22Rv1 (cell line): Measurements from ENCODE around the gene SHISA5.

Experiments used
- H3K27ac ChIP-seq: fragments of 450-650 bp; 2 replicates; pipeline ENCODE4 v1.5.1; 2017
- ZFX ChIP-seq: fragments of 450-650 bp; IDR thresholded peaks from 2 replicates; pipeline ENCODE4 v1.6.1; 2017; ENCODE audit warnings: antibody characterized with exemption, borderline replicate concordance
- TF ChIP-seq, protein P1 (sequence below): fragments of 450-650 bp; IDR thresholded peaks from 2 replicates; pipeline ENCODE4 v1.5.1; 2017; ENCODE audit warnings: mild to moderate bottlenecking

The SHISA5 gene

DNA sequence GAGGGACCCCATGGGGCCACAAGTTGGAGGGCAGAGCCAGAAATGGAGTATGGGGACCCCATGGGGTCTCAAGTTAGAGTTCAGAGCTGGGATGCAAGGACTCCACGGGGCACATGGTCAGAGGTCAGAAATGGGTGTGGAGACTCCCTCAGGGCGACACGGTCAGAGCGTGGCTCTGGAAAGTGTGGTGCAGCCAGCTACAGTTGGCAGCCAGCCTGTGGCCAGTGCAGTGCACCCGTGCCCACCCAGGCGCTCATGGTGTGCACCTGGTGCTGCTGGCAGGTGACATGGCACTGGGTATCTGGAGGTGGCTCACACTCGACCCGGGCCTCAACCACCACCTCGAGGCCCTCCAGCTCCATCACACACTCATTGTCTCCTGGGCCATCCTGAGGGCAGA lies 85.3 kb downstream of the SHISA5 start:
- TF ChIP-seq ZFX, result no peak
- TF ChIP-seq, protein P1, sequence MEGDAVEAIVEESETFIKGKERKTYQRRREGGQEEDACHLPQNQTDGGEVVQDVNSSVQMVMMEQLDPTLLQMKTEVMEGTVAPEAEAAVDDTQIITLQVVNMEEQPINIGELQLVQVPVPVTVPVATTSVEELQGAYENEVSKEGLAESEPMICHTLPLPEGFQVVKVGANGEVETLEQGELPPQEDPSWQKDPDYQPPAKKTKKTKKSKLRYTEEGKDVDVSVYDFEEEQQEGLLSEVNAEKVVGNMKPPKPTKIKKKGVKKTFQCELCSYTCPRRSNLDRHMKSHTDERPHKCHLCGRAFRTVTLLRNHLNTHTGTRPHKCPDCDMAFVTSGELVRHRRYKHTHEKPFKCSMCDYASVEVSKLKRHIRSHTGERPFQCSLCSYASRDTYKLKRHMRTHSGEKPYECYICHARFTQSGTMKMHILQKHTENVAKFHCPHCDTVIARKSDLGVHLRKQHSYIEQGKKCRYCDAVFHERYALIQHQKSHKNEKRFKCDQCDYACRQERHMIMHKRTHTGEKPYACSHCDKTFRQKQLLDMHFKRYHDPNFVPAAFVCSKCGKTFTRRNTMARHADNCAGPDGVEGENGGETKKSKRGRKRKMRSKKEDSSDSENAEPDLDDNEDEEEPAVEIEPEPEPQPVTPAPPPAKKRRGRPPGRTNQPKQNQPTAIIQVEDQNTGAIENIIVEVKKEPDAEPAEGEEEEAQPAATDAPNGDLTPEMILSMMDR, result no peak
- H3K27ac ChIP-seq, result no peak overlapping the region

DNA sequence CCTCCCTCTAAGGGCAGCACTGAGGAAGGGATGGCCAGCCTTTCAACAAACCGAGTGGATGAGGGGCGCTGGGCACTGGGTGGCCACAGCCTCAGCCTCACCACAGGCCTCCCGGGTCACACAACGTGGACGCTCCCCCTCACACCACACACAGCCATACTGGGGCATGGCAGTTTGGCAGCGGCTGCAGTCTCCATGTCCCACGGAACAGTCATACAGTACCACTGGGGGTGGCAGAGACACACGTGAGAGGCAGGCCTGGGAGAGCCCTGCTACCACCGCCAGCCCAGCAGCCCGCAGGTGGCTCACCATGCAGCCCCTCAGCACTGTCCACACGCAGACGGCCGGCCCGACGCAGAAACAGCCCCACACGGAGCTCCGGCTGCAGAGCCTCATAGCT lies 85.8 kb downstream of the SHISA5 start:
- H3K27ac ChIP-seq, result no peak overlapping the region
- TF ChIP-seq, protein P1, result no peak
- TF ChIP-seq ZFX, result no peak
